Activated B cell treated with CpG ODN at 0.5 μM for 24 hours (primary cell): Measurements from ENCODE around the gene THAP8. TPM values are rescaled to one million over a fixed set of nuclear protein-coding genes. Genes with fewer than 3 reads are reported as not detected.

ENCODE experiments used
- ATAC-seq: fragments of 200-7000 bp; cut with Tn5 transposase; one replicate; pipeline ENCODE4 v1.10.0; 2021; ENCODE audit warnings: low read depth, mild to moderate bottlenecking, moderate library complexity
- CTCF ChIA-PET: fragments of 350-600 bp; sonication (Branson Sonifier 250); formaldehyde crosslinking; loops from one replicate; lab custom pipeline; 2021; ENCODE audit warnings: antibody characterized with exemption; lab: Charles Lee
- POLR2A ChIA-PET: fragments of 350-600 bp; sonication (Branson Sonifier 250); formaldehyde crosslinking; loops from one replicate; lab custom pipeline; 2021; ENCODE audit warnings: antibody characterized with exemption; lab: Charles Lee
- DNase-seq: peaks from one replicate; pipeline ENCODE4 v3.0.0; 2022
- H3K27ac Mint-ChIP-seq: one replicate; pipeline ENCODE4 v1.8.0; 2020; ENCODE audit warnings: mixed read lengths
- H3K27me3 Mint-ChIP-seq: one replicate; pipeline ENCODE4 v1.8.0; 2021; ENCODE audit warnings: mixed read lengths
- H3K36me3 Mint-ChIP-seq: one replicate; pipeline ENCODE4 v1.8.0; 2021; ENCODE audit warnings: low read depth, mixed read lengths
- H3K4me1 Mint-ChIP-seq: one replicate; pipeline ENCODE4 v1.8.0; 2021; ENCODE audit warnings: mixed read lengths
- H3K4me3 Mint-ChIP-seq: one replicate; pipeline ENCODE4 v1.8.0; 2020; ENCODE audit warnings: mild to moderate bottlenecking, mixed read lengths
- H3K9me3 Mint-ChIP-seq: one replicate; pipeline ENCODE4 v1.8.0; 2020; ENCODE audit warnings: mixed read lengths
- CTCF ChIP-seq: fragments of 200-600 bp; IDR thresholded peaks from one replicate; pipeline ENCODE4 v1.8.0; 2022; ENCODE audit warnings: antibody characterized with exemption, mild to moderate bottlenecking
- intact Hi-C: fragments of 100-400 bp; cut with micrococcal nuclease; formaldehyde crosslinking; loops from one replicate; pipeline ENCODE4 v1.15.1; 2024
- total RNA-seq: library from RNA; stranded (reverse); gene quantifications from 2 replicates; pipeline ENCODE4 v1.2.3, GENCODE V29; 2022

THAP8 gene
- total RNA-seq, 1 donor from 2014 or later: 2.4 TPM

DNA sequence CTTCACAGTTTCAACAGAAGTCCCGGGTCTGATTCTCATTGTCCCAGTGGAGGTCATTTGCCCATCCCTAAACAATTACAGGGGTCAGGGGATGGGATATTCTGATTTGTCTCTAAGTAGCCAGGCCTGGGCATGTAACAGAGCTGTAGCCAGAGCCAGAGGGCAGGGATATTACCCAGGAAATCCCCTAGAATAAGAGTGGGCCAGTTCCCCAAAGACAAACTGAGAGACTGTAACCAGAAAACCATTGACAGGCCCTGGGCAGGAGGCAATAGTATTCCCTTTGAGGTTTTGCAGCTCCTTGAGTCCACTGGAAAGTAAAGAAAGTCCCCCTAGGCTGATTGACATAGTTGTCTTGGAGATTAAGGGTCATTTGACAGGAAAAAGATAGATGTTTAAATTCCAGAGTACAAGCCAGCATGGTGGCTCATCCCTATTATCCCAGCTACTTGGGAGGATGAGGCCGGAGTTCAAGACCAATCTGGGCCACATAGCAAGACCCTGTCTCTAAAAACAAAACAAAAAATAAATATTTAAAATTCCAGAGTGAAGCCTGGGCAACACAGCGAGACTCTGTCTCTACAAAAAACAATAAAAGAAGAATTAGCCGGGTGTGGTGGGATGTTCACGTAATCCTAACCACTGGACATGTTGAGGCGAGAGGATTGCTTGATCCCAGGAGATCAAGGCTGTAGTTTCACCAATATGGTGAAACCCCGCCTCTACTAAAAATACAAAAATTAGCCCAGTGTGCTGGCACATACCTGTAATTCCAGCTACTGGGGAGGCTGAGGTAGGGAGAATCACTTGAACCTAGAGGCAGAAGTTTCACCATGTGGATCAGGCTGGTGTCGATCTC lies 60.9 kb downstream of the THAP8 start:
- ATAC-seq: no peak
- ChIA-PET POLR2A (interaction anchor here (0.9 to 2.8 kb wide), 2 partner anchors 21 to 61 kb away, joined by 5 to 17 read pairs; partner anchors contain the start of genes ALKBH6 and THAP8), CTCF (interaction anchor here (1.6 kb wide), 1 partner anchor 34 kb away, joined by 4 read pairs; no protein-coding TSS in a partner anchor)
- peaks cover 13% of the 10 kb centered on the region for H3K36me3 Mint-ChIP-seq
- no peaks in the 10 kb centered on the region for H3K9me3 Mint-ChIP-seq
- no peaks in the 10 kb centered on the region for H3K27me3 Mint-ChIP-seq
- no peak for TF ChIP-seq CTCF
- intact Hi-C loops: no loop called here
- H3K4me3 Mint-ChIP-seq: peak overlapping the region; percentile 32
- H3K27ac Mint-ChIP-seq: no peak overlapping the region
- peaks cover 31% of the 10 kb centered on the region for H3K4me1 Mint-ChIP-seq
- no peak for DNase-seq

DNA sequence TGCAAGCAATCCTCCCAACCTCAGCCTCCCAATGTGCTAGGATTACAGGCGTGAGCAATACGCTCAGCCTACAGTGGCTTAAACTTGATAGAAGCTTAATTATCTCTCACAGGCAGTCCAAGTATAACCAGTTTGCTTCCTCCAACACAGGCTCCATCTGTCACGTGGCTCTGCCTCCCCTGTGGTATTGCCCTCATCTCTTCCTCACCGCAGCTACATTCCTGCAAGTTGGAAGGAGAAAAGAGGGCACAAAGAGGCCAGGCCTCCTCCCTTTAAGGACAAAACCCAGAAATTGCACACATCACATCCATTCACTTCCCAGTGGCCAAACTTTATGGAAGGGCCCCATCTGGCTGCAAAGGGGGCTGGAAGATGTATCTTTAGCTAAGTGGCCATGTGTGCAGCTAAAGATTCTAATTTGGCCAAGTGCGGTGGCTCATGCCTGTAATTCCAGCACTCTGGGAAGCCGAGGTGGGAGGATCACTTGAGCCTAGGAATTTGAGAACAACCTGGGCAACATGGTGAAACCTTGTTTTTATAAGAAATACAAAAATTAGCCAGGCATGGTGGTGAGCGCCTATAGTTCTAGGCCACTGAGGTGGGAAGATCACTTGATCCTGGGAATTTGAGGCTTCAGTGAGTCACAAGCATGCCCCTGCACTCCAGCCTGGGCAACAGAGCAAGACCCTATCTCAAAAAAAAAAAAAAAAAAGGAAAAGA lies 62.2 kb downstream of the THAP8 start:
- no peak for TF ChIP-seq CTCF
- no peak for ATAC-seq
- peaks cover 25% of the 10 kb centered on the region for H3K4me1 Mint-ChIP-seq
- ChIA-PET CTCF (interaction anchor here (0.6 to 1.6 kb wide), 2 partner anchors 33 to 922 kb away, joined by 3 to 4 read pairs; no protein-coding TSS in a partner anchor), POLR2A (no interaction called here)
- no peak overlapping the region for H3K27ac Mint-ChIP-seq
- no peak overlapping the region for H3K4me3 Mint-ChIP-seq
- DNase-seq: no peak
- H3K27me3 Mint-ChIP-seq: peaks cover under 1% of the 10 kb centered on the region
- intact Hi-C loops: no loop called here
- peaks cover 5% of the 10 kb centered on the region for H3K36me3 Mint-ChIP-seq
- H3K9me3 Mint-ChIP-seq: no peaks in the 10 kb centered on the region

DNA sequence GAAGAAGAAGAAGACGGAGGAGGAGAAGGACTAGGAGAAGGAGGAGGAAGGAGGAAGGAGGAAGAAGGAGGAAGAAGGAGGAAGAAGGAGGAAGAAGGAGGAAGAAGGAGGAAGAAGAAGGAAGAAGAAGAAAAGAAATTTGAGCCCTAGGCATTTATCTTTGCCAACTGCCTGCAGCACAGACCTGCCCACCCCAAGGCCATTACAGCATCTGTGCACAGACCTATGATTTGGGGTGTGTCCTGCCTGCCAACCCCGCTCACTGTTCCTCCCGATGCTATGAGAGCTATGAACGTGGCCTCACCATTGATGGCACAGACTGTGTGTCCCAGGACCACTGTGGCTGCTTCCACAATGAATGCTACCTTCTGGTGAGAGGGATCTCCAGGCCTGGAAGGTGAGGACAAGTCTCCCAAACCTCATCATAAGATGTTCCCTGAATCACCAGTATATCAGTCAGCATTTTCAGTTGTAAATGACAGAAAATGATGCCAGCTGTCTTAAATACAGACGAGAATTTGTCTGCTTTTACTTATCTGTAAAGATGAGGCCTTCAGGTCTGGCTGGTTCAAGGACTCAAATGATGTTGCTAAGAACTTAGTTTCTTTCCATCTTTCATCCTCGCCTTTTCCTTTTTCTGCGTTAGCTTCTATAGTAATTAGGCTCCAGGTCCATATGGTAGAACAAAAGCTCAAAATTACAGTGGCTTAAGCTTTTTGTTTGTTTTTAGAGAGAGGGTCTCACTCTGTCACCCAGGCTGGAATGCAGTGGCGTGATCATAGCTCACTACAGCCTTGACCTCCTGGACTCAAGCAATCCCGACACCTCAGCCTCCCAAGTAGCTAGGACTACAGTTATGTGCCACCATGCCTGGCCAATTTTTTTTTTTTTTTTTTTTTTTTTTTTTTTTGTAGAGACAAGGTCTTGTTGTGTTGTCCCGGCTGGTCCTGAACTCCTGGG lies 63.0 kb downstream of the THAP8 start:
- POLR2A ChIA-PET: no interaction called here
- no peaks in the 10 kb centered on the region for H3K36me3 Mint-ChIP-seq
- H3K27me3 Mint-ChIP-seq: peaks cover 3% of the 10 kb centered on the region

DNA sequence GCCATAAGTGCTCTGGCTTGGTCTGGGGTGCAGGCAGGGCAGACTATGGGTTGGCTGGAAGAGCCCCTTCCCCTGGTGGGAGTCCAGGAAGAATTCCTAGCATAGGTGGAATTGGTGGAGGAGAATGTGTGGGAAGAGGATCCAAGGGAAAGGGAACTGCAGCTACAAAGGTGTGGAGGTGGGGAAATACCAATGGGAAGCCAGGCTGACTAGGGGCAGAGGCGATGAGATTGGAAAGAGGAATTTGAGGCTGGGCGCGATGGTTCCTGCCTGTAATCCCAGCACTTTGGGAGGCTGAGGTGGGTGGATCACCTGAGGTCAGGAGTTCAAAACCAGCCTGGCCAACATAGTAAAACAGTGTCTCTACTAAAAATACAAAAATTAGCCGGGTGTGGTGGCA lies 63.9 kb downstream of the THAP8 start:
- POLR2A ChIA-PET: no interaction called here
- ATAC-seq (no peak), DNase-seq (no peak)
- Mint-ChIP-seq H3K4me1 (peaks cover 18% of the 10 kb centered on the region), H3K4me3 (no peak overlapping the region), H3K9me3 (no peaks in the 10 kb centered on the region), H3K27ac (no peak overlapping the region), H3K36me3 (no peaks in the 10 kb centered on the region), H3K27me3 (peaks cover 5% of the 10 kb centered on the region)
- intact Hi-C loops: no loop called here
- CTCF ChIA-PET: no interaction called here
- TF ChIP-seq CTCF: no peak

More for the DNA sequence above, 63.0 kb downstream of the THAP8 start:
- no peak for TF ChIP-seq CTCF
- Mint-ChIP-seq H3K9me3 (no peaks in the 10 kb centered on the region), H3K27ac (no peak overlapping the region), H3K4me3 (no peak overlapping the region), H3K4me1 (peaks cover 23% of the 10 kb centered on the region)
- ATAC-seq (no peak), DNase-seq (no peak)
- intact Hi-C loops: no loop called here
- CTCF ChIA-PET: interaction anchor here (0.6 to 1.6 kb wide), 2 partner anchors 32 to 921 kb away, joined by 3 to 4 read pairs; no protein-coding TSS in a partner anchor
